Stimulated activated naive CD8-positive, alpha-beta T cell treated with anti-CD3 and anti-CD28 coated beads, Interleukin-15, amount 100 ng/mL, for 72 hours (primary cell): Measurements from ENCODE around the gene ITFG1.
"Not testable (repeated sequence)": the region's sequence is repeated elsewhere in the genome, so short reads cannot be mapped to it uniquely, and the experiment has no call there.

Source experiments
- ATAC-seq: fragments of 150-1000 bp; cut with Tn5 transposase; 2 replicates; pipeline ENCODE4 v1.10.0; 2021; ENCODE audit warnings: mild to moderate bottlenecking, moderate library complexity
- DNase-seq, 2 donors: peaks; one replicate each; pipeline ENCODE4 v3.0.0; 2021 to 2022
- H3K27ac Mint-ChIP-seq, 2 donors: one replicate each; pipeline ENCODE4 v1.8.0; 2022; ENCODE audit warnings: mild to moderate bottlenecking in 2 of 2, mixed read lengths in 2 of 2, moderate library complexity in 2 of 2
- H3K27me3 Mint-ChIP-seq: one replicate; pipeline ENCODE4 v1.8.0; 2022; ENCODE audit warnings: mixed read lengths
- H3K4me1 Mint-ChIP-seq: one replicate; pipeline ENCODE4 v1.8.0; 2022; ENCODE audit warnings: mild to moderate bottlenecking, mixed read lengths
- H3K4me3 Mint-ChIP-seq, 2 donors: one replicate each; pipeline ENCODE4 v1.8.0; 2022; ENCODE audit warnings: mild to moderate bottlenecking in 2 of 2, mixed read lengths in 2 of 2, moderate library complexity in 1 of 2
- H3K9me3 Mint-ChIP-seq, 2 donors: one replicate each; pipeline ENCODE4 v1.8.0; 2022; ENCODE audit warnings: mixed read lengths in 2 of 2

The ITFG1 gene

DNA sequence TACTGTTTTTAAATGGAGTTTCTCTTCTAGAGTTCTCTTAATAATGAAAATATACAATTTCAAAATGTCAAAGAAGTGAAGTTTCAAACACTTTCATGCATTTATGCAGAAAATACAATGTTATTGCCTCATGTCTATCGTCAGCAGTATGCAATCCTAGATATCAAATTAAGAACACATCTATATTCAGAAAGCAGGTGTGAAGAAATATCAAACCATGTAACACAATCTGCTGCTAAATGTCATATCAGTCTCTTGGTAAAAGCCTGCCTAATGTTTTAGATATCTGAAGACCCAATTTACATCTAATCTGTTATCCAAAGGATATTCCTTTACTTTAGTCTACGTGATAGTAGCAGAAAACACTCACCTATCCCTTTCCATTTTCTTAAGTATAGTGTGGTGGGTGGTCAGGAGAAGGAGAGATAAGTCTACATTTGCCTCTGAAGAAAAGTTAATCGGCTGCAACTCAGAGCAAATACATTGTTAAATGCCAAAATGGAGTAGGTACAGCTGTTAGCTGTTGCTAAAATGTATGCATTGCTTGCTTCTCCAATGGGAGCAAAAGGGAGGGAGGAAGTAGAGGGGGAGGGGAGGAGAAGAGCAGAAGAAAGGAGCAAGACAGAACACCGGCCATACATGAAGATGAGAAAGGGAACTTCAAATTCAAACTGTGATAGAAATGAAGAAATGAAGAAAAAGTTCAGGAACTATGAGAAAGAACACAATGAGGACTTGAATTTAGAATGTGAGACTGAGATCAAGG lies 64.9 kb downstream of the ITFG1 start:
- ATAC-seq = no peak
- Mint-ChIP-seq H3K4me3 (no peak overlapping the region), H3K4me1 (peaks cover 23% of the 10 kb centered on the region), H3K27ac (no peak overlapping the region), H3K9me3 (no peaks in the 10 kb centered on the region), H3K27me3 (no peaks in the 10 kb centered on the region)
- DNase-seq = no peak

DNA sequence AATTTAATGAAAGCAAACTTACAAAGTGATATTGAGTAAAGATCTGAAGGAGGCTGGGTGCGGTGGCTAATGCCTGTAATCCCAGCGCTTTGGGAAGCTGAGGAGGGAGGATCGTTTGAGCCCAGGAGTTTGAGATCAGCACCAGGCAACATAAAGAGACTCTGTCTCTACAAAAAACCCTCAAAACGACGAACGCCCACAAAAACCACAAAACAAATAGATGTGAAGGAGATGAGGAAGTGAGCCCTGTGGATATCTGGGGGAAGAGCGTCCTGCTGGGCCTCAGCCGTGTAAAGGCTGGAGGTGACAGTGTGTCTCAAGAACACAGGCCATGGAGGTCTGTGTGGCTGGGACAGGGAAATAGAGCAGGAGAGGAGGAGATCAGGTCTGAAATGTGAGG lies 68.8 kb downstream of the ITFG1 start:
- Mint-ChIP-seq H3K27me3 (no peaks in the 10 kb centered on the region), H3K4me1 (peaks cover 23% of the 10 kb centered on the region), H3K9me3 (no peaks in the 10 kb centered on the region), H3K4me3 (no peak overlapping the region), H3K27ac (peak overlapping the region; percentile 21 to 41)
- DNase-seq (peak in 1 of 2 donors; percentile 3), ATAC-seq (peak; percentile 42)

DNA sequence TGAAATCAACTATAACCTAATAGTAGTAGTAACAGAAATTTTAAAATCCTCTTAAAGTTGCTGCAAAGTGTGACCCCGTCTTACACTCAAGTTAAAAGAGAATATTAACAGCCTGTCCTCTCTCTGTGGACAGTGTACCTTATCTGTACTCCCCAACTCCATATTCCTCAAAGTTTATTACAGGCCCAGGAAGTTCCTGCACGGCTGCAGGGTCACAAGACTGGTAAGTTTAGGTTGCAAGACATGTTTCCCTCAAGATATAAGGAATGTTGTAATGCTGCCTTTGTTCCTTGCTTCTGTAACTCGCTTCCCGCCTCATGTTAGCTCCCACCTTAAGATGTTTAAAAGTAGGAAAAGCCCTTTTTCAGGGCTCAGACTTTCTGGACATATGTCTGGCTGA lies 72.2 kb downstream of the ITFG1 start:
- Mint-ChIP-seq H3K9me3 (no peaks in the 10 kb centered on the region), H3K27me3 (no peaks in the 10 kb centered on the region), H3K4me3 (no peak overlapping the region), H3K27ac (no peak overlapping the region), H3K4me1 (peaks cover 16% of the 10 kb centered on the region)
- no peak for ATAC-seq
- DNase-seq = no peak

DNA sequence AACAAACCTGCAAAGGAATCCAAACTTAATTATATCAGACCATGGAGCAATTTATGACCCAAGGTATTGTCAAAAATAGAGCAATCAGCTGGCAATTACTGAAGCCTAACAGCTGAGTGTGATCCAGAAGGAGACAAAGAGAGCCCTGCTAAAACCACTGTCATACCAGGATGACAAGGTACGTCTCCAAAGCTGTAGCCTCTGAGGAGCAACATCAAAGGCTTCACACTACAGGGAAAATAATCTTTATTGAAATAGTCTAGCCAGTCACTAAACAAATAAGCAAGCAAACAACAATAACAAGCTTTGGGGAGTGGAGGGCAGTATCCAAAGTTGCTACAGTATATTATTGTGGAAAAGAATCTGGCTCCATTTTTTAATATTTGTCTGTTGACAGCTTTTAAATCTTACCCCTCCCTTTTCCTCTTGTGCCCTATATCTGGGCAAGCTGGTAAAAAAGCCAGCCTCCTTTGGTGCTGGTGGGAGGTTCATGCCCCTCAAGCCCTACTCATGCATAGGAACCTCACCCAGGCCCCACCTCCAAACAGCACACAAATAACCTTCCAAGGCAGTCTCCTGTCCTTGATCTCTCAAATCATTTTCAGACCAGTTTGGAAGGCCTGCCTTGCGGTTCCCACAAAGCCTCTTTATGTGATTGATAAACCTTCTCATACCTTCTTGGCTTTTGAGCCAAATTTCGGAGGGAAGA lies 73.7 kb downstream of the ITFG1 start:
- Mint-ChIP-seq H3K27me3 (no peaks in the 10 kb centered on the region), H3K9me3 (no peaks in the 10 kb centered on the region), H3K4me1 (peaks cover 6% of the 10 kb centered on the region), H3K27ac (no peak overlapping the region), H3K4me3 (no peak overlapping the region)
- DNase-seq (no peak), ATAC-seq (no peak)

DNA sequence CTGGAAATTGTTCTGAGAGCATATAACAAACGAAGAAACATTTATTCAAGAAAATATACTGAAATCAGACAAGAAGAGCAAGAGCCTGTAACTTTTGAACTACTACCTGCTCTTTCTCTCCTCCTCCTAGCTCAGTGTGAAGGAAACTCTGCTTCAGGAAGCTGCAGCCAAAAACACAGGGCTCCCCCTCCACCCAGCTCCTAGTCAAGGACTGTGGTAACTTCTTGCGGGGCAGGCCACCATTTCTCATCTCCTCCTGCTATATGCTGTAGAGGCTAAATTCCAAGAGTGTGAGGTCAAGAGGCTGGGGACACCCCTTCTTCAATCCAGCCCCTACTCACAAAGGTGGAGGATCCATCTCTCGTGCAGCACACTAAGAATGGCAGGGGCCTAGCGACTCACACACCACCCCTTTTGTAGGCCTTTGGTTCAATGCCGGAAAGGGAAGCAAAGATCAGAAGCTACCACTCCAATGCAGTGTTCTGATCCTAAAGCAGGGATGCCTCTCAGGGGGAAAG lies 74.6 kb downstream of the ITFG1 start:
- ATAC-seq = no peak
- Mint-ChIP-seq H3K9me3 (no peaks in the 10 kb centered on the region), H3K27ac (no peak overlapping the region), H3K27me3 (no peaks in the 10 kb centered on the region), H3K4me3 (no peak overlapping the region), H3K4me1 (no peaks in the 10 kb centered on the region)
- DNase-seq = no peak

- ATAC-seq = no peak
- no peak for DNase-seq
- Mint-ChIP-seq H3K27me3 (no peaks in the 10 kb centered on the region), H3K9me3 (no peaks in the 10 kb centered on the region), H3K4me3 (no peak overlapping the region), H3K27ac (no peak overlapping the region), H3K4me1 (no peaks in the 10 kb centered on the region)
Observed at GRCh38 chr16:47382362-47382761, 78.5 kb downstream of the ITFG1 start.

DNA sequence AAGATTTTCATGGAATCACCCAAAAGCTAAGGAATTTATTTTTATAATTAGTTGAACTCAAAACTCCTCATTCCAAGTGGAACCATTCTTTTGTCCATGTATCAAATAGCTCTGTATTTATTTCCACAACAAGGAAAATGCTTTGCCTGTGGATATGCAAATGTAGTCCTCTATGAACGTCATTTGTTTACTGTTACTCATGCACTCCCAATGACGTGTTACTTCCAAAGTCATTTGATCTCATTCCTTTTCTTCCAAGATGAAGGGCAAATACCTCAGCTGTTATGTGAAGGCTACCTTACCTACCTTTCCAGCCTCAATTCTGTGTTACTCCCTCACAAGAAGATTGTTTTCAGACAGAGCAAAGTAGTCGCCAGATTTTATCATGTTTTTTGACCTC lies 83.7 kb downstream of the ITFG1 start:
- no peaks in the 10 kb centered on the region for H3K4me1 Mint-ChIP-seq
- no peak for ATAC-seq
- no peak overlapping the region for H3K27ac Mint-ChIP-seq
- DNase-seq = no peak
- no peak overlapping the region for H3K4me3 Mint-ChIP-seq
- H3K27me3 Mint-ChIP-seq = no peaks in the 10 kb centered on the region
- H3K9me3 Mint-ChIP-seq = no peaks in the 10 kb centered on the region

DNA sequence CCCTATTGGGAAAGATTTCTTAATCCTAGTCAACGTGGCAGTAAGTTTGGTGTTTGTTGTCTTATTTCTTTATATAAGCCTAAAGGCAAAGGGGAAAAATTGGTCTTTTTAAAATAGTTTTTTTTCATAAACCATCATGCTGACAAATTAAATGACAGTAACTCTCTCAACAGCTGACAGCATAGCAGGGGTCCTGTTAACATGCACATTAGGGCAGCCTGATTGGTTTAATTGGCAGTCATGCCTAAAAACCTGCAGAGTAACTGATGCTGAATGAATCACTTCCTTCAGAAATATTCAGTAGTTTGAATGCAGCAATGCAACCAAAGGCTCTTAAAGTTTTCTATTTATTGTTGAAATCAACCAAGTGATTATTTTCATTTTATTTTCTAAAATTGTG lies 85.4 kb downstream of the ITFG1 start:
- DNase-seq (no peak), ATAC-seq (no peak)
- no peak overlapping the region for H3K27ac Mint-ChIP-seq
- peaks cover 0 to 8% of the 10 kb centered on the region in 2 donors for H3K9me3 Mint-ChIP-seq
- H3K27me3 Mint-ChIP-seq = no peaks in the 10 kb centered on the region
- H3K4me1 Mint-ChIP-seq = no peaks in the 10 kb centered on the region
- no peak overlapping the region for H3K4me3 Mint-ChIP-seq

DNA sequence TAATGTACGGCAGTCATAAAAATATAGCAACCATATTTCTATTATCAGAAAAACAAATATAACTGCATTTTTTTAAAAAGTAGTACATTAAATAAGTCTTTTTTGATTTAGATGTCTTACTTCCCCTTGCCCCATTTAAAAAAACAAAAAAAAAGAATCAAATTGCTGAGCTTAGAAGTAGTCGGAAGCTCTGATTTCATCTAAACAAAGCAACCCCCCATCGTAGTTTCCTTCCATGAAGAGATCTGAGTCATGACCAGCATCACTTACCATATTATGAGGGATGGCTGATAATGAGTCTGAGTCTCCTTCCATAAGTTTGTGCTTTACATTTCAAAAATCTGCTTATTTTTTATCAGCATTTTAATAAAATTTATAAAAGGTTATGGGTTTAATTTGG lies 86.2 kb downstream of the ITFG1 start:
- H3K27ac Mint-ChIP-seq = no peak overlapping the region
- no peaks in the 10 kb centered on the region for H3K27me3 Mint-ChIP-seq
- ATAC-seq (no peak), DNase-seq (no peak)
- peaks cover 0 to 13% of the 10 kb centered on the region in 2 donors for H3K9me3 Mint-ChIP-seq
- H3K4me3 Mint-ChIP-seq = no peak overlapping the region
- no peaks in the 10 kb centered on the region for H3K4me1 Mint-ChIP-seq

- no peak for ATAC-seq
Observed at GRCh38 chr16:47371271-47372014, 89.4 kb downstream of the ITFG1 start.

GRCh38 chr16:47370536-47370935 lies 90.3 kb downstream of the ITFG1 start:
- DNase-seq = no peak
- Mint-ChIP-seq H3K4me1 (no peaks in the 10 kb centered on the region), H3K27me3 (no peaks in the 10 kb centered on the region)

More at GRCh38 chr16:47371271-47372014, 89.4 kb downstream of the ITFG1 start:
- Mint-ChIP-seq H3K4me3 (no peak overlapping the region), H3K9me3 (peaks cover 0 to 13% of the 10 kb centered on the region in 2 donors), H3K27ac (no peak overlapping the region), H3K4me1 (no peaks in the 10 kb centered on the region), H3K27me3 (no peaks in the 10 kb centered on the region)
- no peak for DNase-seq

DNA sequence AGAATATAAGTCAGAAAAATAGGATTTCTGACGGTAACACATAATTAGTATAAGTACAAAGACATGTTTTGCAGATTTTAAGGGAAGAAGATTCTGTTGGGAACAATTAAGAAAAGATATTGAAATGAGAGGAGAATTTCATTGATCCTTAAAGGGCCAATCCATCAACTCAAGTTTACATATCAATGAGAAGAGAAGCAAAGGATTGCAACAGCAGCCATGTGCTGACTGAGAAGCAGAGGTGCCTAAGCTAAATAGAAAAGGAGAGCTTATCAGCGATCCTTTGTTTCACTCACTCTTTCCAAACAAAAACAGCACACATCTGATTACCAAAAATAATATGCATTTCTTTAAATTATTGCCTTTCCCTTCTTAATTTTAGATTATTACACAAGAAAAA lies 94.6 kb downstream of the ITFG1 start:
- H3K4me1 Mint-ChIP-seq = peaks cover 5% of the 10 kb centered on the region
- H3K27me3 Mint-ChIP-seq = no peaks in the 10 kb centered on the region
- no peak overlapping the region for H3K27ac Mint-ChIP-seq
- H3K4me3 Mint-ChIP-seq = no peak overlapping the region
- DNase-seq (no peak), ATAC-seq (no peak)
- H3K9me3 Mint-ChIP-seq = peaks cover 0 to 13% of the 10 kb centered on the region in 2 donors

More at GRCh38 chr16:47370536-47370935, 90.3 kb downstream of the ITFG1 start:
- Mint-ChIP-seq H3K27ac (peak overlapping the region in 1 of 2 donors; percentile 77), H3K9me3 (peaks cover 0 to 13% of the 10 kb centered on the region in 2 donors), H3K4me3 (no peak overlapping the region)
- ATAC-seq = no peak

DNA sequence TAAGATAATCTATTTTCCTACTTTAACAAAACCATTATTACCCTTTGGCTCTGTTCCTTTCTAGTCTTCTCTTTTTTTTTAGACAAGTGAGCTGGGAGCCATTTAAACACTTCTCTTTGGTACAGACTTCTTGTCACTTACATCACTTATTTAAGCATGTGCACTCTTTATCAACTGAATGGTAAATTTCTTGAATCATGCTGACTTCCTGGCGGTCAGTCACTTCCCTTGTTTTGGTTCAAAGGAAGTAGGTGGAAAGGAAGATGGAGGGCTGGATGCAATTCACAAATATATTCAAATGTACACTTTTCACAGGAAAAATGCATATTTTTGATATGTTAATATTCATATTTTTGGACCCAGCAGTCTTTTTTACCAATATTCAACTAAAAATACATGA lies 97.1 kb downstream of the ITFG1 start:
- no peak overlapping the region for H3K4me3 Mint-ChIP-seq
- H3K27me3 Mint-ChIP-seq = no peaks in the 10 kb centered on the region
- no peak overlapping the region for H3K27ac Mint-ChIP-seq
- DNase-seq = no peak
- peaks cover 0 to 2% of the 10 kb centered on the region in 2 donors for H3K9me3 Mint-ChIP-seq
- ATAC-seq = no peak
- H3K4me1 Mint-ChIP-seq = peaks cover 5% of the 10 kb centered on the region

GRCh38 chr16:47359478-47359877 lies 101.4 kb downstream of the ITFG1 start:
- Mint-ChIP-seq H3K4me1 (peaks cover 5% of the 10 kb centered on the region), H3K4me3 (no peak overlapping the region), H3K27me3 (no peaks in the 10 kb centered on the region), H3K9me3 (peaks cover 4 to 5% of the 10 kb centered on the region in 2 donors), H3K27ac (no peak overlapping the region)
- DNase-seq (no peak), ATAC-seq (no peak)

GRCh38 chr16:47358816-47359215 lies 102.0 kb downstream of the ITFG1 start:
- ATAC-seq (no peak), DNase-seq (no peak)
- H3K4me3 Mint-ChIP-seq = no peak overlapping the region
- peaks cover 3% of the 10 kb centered on the region for H3K4me1 Mint-ChIP-seq
- H3K27ac Mint-ChIP-seq = no peak overlapping the region
- peaks cover 4 to 5% of the 10 kb centered on the region in 2 donors for H3K9me3 Mint-ChIP-seq
- no peaks in the 10 kb centered on the region for H3K27me3 Mint-ChIP-seq

DNA sequence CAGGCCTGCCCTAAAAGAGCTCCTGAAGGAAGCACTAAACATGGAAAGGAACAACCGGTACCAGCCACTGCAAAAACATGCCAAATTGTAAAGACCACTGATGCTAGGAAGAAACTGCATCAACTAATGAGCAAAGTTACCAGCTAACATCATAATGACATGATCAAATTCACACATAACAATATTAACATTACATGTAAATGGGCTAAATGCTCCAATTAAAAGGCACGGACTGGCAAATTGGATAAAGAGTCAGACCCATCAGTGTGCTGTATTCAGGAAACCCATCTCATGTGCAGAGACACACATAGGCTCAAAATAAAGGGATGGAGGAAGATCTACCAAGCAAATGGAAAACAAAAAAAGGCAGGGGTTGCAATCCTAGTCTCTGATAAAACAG lies 111.8 kb downstream of the ITFG1 start:
- not testable (repeated sequence) for H3K4me3 Mint-ChIP-seq, H3K27me3 Mint-ChIP-seq, H3K4me1 Mint-ChIP-seq, H3K27ac Mint-ChIP-seq, ATAC-seq, DNase-seq
- H3K9me3 Mint-ChIP-seq = peaks cover 30 to 59% of the 10 kb centered on the region in 2 donors
